OCI-LY1 (cell line): ENCODE data around the gene CKB.

ENCODE experiments used
- H2AFZ ChIP-seq: fragments of 200-600 bp; sonication (generic), shearing (Covaris generic); 2 replicates; pipeline ENCODE4 v1.6.0; 2014; ENCODE audit warnings: antibody characterized with exemption, mild to moderate bottlenecking, low read length
- H3F3A ChIP-seq: fragments of 200-600 bp; sonication (generic), shearing (Covaris generic); 2 replicates; pipeline ENCODE4 v1.6.0; 2014; ENCODE audit warnings: mild to moderate bottlenecking, antibody characterized with exemption, low read length, moderate library complexity; ENCODE audit not compliant: insufficient read depth
- H3K27ac ChIP-seq: fragments of 200-600 bp; sonication (generic); 2 replicates; pipeline ENCODE4 v1.5.1; 2014; ENCODE audit warnings: low read length, mixed run types, mild to moderate bottlenecking, low read depth; ENCODE audit not compliant: poor library complexity, severe bottlenecking
- H3K27me3 ChIP-seq: fragments of 200-600 bp; sonication (generic); 2 replicates; pipeline ENCODE4 v1.6.0; 2014; ENCODE audit warnings: antibody characterized with exemption, mild to moderate bottlenecking, low read length, moderate library complexity; ENCODE audit not compliant: insufficient read depth
- H3K36me3 ChIP-seq: fragments of 200-600 bp; sonication (generic); 2 replicates; pipeline ENCODE4 v1.6.1; 2014; ENCODE audit warnings: mild to moderate bottlenecking, antibody characterized with exemption, low read length, moderate library complexity, mixed read lengths; ENCODE audit not compliant: insufficient read depth
- H3K4me1 ChIP-seq: fragments of 200-600 bp; sonication (generic); 2 replicates; pipeline ENCODE4 v1.5.1; 2014; ENCODE audit warnings: mild to moderate bottlenecking, low read length, moderate library complexity; ENCODE audit not compliant: insufficient read depth, severe bottlenecking
- H3K4me2 ChIP-seq: fragments of 200-600 bp; sonication (generic), shearing (Covaris generic); 2 replicates; pipeline ENCODE4 v1.6.1; 2014; ENCODE audit warnings: low read length
- H3K4me3 ChIP-seq: fragments of 200-600 bp; sonication (generic); 2 replicates; pipeline ENCODE4 v1.5.1; 2014; ENCODE audit warnings: low read length, low read depth, mild to moderate bottlenecking, mixed read lengths; ENCODE audit not compliant: poor library complexity, severe bottlenecking
- H3K79me2 ChIP-seq: fragments of 200-600 bp; shearing (Covaris generic); 2 replicates; pipeline ENCODE4 v1.6.1; 2016; ENCODE audit warnings: mixed run types, low read length, mixed read lengths; ENCODE audit not compliant: insufficient read depth
- H3K9ac ChIP-seq: fragments of 200-600 bp; sonication (generic), shearing (Covaris generic); 2 replicates; pipeline ENCODE4 v1.6.1; 2014; ENCODE audit warnings: mild to moderate bottlenecking, low read length, mixed read lengths
- H3K9me2 ChIP-seq: fragments of 200-600 bp; sonication (generic), shearing (Covaris generic); 2 replicates; pipeline ENCODE4 v1.6.1; 2014; ENCODE audit warnings: low read depth, mild to moderate bottlenecking, low read length, mixed read lengths
- H3K9me3 ChIP-seq: fragments of 200-600 bp; shearing (Covaris generic); 2 replicates; pipeline ENCODE4 v1.6.1; 2014; ENCODE audit warnings: low read length, mixed read lengths
- H4K20me1 ChIP-seq: fragments of 200-600 bp; sonication (generic), shearing (Covaris generic); 2 replicates; pipeline ENCODE4 v1.6.0; 2016; ENCODE audit warnings: mild to moderate bottlenecking, low read length; ENCODE audit not compliant: insufficient read depth
- CTCF ChIP-seq: fragments of 200-600 bp; sonication (generic), shearing (Covaris generic); IDR thresholded peaks from 2 replicates; pipeline ENCODE4 v1.5.1; 2017; ENCODE audit warnings: mild to moderate bottlenecking, antibody characterized with exemption, low read length, moderate library complexity, mixed read lengths
- EZH2 ChIP-seq: fragments of 200-600 bp; sonication (generic), shearing (Covaris generic); IDR thresholded peaks from 2 replicates; pipeline ENCODE4 v1.8.0; 2017; ENCODE audit warnings: borderline replicate concordance, mixed run types, mild to moderate bottlenecking, antibody characterized with exemption, low read length, moderate library complexity, mixed read lengths

The CKB gene

GRCh38 chr14:103540821-103541708 lies 18.4 kb upstream of the CKB start:
- TF ChIP-seq CTCF = no peak
- no peak for TF ChIP-seq EZH2
- H3K36me3 ChIP-seq = no peaks in the 10 kb centered on the region
- H3K79me2 ChIP-seq = no peaks in the 10 kb centered on the region
- no peak overlapping the region for H3K9ac ChIP-seq
- H3K4me1 ChIP-seq = no peaks in the 10 kb centered on the region
- H3K4me2 ChIP-seq = no peak overlapping the region
- H3K4me3 ChIP-seq = no peak overlapping the region
- H4K20me1 ChIP-seq = no peaks in the 10 kb centered on the region
- H3K27ac ChIP-seq = no peak overlapping the region
- H3K27me3 ChIP-seq = 0 out of 2 replicates have a peak, but pooled peaks cover 6% of the 10 kb centered on the region
- no peaks in the 10 kb centered on the region for H3F3A ChIP-seq
- no peaks in the 10 kb centered on the region for H3K9me2 ChIP-seq
- H3K9me3 ChIP-seq = no peaks in the 10 kb centered on the region
- H2AFZ ChIP-seq = no peak overlapping the region

GRCh38 chr14:103539056-103539825 lies 16.6 kb upstream of the CKB start:
- no peaks in the 10 kb centered on the region for H3F3A ChIP-seq
- H3K4me1 ChIP-seq = no peaks in the 10 kb centered on the region

More at GRCh38 chr14:103539056-103539825, 16.6 kb upstream of the CKB start:
- no peaks in the 10 kb centered on the region for H4K20me1 ChIP-seq
- TF ChIP-seq EZH2 = no peak
- TF ChIP-seq CTCF = no peak; the same call in 1 of the 2 replicates
- no peaks in the 10 kb centered on the region for H3K9me2 ChIP-seq
- H3K9me3 ChIP-seq = no peaks in the 10 kb centered on the region
- no peak overlapping the region for H2AFZ ChIP-seq
- no peak overlapping the region for H3K9ac ChIP-seq
- peaks cover 11% of the 10 kb centered on the region; the same call in 1 of the 2 replicates for H3K36me3 ChIP-seq
- H3K27me3 ChIP-seq = 0 out of 2 replicates have a peak, but pooled peaks cover 6% of the 10 kb centered on the region
- H3K4me2 ChIP-seq = no peak overlapping the region
- no peak overlapping the region for H3K27ac ChIP-seq
- no peaks in the 10 kb centered on the region for H3K79me2 ChIP-seq
- H3K4me3 ChIP-seq = no peak overlapping the region
